NK-92 treated with Interleukin-12 subunit alpha and Interleukin-12 subunit beta, amount 100 ng/mL, for 24 hours (cell line): ENCODE data around the gene ZNF70.

ENCODE experiments used
- DNase-seq: peaks from one replicate; lab custom pipeline; 2025; lab: John Stamatoyannopoulos, UW

The ZNF70 gene

GRCh38 chr22:23779083-23779482 is 28.2 kb upstream of the ZNF70 start:
- no peak for DNase-seq

- DNase-seq: no peak
Measured at GRCh38 chr22:23778577-23778900, 27.6 kb upstream of the ZNF70 start.

GRCh38 chr22:23777776-23778576 is 27.1 kb upstream of the ZNF70 start:
- no peak for DNase-seq

- no peak for DNase-seq
Measured at GRCh38 chr22:23775779-23776375, 25.0 kb upstream of the ZNF70 start.

- no peak for DNase-seq
Measured at GRCh38 chr22:23774922-23775436, 24.1 kb upstream of the ZNF70 start.

DNA sequence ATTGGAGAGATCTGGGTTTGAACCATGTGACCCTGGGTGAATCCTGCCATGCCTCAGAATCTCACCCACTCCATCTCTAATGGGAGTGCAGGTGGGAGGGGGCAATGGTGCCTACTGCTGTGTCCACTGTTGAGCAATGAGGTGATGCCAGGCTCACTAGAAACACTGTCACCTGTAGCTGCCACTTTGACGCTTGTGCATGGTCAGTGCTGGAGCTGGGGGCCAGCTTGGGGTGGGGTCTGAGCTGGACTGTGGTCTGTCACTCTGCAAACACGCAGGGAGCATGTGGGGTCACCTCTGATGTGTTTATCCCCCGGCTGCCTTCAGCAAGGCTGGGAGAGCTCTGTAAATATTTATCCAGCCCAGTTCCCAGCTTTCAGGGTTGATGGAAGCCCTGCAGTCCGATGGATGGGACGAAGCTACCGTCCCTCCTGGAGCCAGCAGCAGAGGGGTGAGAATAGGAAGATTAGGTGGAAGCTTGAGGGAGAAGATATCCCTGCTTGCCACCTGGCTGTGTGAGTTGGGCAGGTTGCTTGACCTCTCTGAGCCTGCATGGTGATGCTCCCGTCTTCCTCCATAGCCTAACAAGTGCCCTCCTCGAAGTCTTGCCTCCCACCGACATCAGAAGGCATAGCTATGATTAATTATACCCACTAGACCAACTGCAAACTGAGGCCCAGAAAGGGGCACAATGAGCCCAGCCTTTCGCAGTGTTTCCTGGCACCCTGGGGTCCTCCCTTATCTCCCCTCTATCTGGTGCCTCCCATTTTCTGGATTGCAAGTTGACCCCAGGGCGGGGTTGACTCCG is 23.4 kb upstream of the ZNF70 start:
- no peak for DNase-seq

- DNase-seq: no peak
Measured at GRCh38 chr22:23773483-23774113, 22.7 kb upstream of the ZNF70 start.

- no peak for DNase-seq
Measured at GRCh38 chr22:23772649-23773473, 21.9 kb upstream of the ZNF70 start, which contains the start of gene MMP11. TSS of gene MMP11 (plus strand) at chr22:23772849. CDS start at chr22:23772871, 22 bp downstream.

DNA sequence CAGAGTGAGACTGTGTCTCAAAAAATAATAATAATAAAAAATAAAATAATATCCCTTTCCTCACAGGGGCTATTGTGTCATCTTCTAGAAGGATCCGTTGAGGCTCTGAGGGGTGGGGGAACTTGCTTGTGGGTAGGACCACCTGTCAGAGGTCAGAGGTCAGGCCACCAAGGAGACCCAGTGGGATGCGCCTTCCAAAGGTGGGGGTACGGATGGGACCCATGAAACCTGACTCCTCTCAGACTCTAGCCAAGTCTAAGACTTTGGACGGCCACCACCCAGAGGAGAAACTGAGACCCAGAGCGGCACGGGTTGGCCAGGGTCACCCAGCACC is 21.4 kb upstream of the ZNF70 start:
- no peak for DNase-seq

DNA sequence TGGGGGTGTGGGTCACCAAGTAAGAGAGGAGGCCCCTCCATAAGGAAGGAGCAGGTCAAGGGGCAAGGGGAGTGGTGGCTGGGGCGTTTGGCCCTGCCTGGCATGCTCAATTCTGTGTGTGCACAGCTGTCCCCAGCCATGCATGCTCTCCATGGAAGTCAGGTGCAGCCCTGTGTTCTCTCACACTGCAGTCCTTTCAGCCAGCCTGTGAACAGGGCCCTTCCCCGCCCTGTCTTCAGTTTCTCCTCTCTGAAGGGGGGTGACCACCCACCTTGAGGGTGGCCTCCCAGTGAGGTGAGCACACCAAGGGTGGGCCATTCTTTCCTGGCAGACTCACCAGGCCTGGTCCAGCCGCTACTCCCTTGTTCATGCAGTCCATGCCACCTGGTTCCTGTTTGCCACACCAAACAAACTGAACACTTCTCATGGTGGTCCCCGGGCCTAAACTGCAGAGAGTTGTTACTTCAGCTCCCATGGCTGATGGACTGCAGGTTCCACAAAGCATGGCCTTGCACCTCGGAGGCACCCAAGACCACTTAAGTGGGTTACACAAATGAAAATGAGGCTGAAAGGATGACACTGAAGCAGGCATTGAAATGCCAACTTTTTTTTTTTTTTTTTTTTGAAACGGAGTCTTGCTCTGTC is 18.5 kb upstream of the ZNF70 start:
- DNase-seq: no peak

- peak; percentile 45 for DNase-seq
Measured at GRCh38 chr22:23767673-23768548, 17.0 kb upstream of the ZNF70 start, which contains the start of gene CHCHD10. TSS of gene CHCHD10 (minus strand) at chr22:23767972. CDS start at chr22:23767874, 98 bp downstream.

GRCh38 chr22:23767303-23767672 is 16.4 kb upstream of the ZNF70 start:
- no peak for DNase-seq

- no peak for DNase-seq
Measured at GRCh38 chr22:23764899-23765881, 14.3 kb upstream of the ZNF70 start.

DNA sequence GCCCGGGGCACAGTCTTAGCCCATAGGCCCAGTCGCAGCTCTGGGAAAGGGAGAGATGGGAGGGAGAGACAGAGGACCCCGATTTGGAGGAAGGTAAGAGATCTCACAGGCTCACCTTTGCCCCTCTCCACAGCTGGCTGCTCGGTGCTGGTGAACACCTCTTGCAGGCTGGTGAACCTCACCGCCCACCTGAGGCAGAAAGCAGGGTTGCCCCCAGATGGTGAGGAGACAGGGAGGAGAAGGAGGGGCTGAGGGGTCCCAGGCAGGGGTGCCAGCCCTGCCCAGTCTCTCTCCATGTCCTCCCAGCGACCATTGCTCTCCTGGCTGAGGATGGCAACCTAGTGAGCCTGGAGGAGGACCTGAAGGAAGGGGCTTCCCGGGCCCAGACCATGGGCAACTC is 13.0 kb upstream of the ZNF70 start:
- DNase-seq: no peak

GRCh38 chr22:23763579-23763945 is 12.7 kb upstream of the ZNF70 start:
- DNase-seq: no peak

DNA sequence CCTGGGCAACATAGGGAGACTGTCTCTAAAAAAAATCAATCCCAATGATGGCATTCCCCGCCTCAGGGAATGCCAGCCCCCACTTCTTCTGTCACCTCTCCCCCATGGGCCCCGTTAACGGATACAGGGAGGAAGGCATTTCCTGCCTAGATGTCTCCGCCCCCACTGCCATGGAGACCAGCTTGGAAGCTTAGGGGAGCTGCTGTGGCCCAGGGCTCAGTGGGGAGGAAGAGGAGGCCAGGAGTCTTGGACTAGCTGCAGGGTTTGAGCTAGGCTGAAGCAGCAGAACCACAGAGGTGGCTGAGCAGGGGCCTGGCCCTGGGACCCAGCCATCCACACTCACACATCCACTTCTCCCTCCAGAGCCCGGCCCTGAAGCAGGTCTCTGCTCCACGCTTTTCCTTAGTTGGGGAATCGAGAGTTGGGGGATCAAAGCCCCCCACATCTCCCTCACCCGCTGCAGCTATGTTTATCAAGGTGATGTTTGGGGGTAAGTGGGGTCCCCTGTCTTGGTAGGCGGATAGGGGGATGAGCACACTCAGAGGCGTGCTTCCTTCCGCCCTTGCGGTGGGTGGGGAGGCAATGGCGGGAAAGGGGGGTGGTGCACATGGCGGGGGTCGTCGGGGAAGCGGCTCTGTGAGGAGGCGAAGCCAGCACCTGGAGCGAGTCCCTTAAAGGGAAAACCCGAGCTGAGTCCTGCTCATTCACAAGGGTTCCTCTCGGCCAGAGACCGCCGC is 12.1 kb upstream of the ZNF70 start, which contains the start of gene C22orf15:
Gene C22orf15, plus strand, starts transcription at position 149 of the 737 bp plus-strand sequence. Its CDS starts 317 bp downstream, at position 466.
- no peak for DNase-seq

GRCh38 chr22:23760056-23760455 is 9.1 kb upstream of the ZNF70 start:
- no peak for DNase-seq

DNA sequence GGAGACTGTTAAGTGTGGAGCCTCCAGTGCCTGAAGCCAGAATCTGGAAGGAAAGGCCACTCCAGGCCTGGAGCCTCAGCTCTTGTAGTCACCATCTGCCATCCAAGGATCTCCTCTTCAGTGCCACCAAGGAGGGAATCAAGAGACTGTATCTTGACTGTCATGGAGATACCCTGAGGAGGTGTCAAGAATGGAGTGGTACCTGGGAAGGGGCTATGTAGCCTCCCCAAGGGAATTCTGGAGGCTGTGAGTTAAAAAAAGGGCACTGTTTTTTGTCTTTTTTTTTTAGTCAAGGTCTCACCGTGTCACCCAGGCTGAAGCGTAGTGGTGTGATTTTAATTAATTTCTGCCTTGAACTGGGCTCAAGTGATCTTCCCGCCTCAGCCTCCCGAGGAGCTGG is 8.7 kb upstream of the ZNF70 start:
- no peak for DNase-seq
